ENCODE results near the gene FPR1. TPM values are rescaled to one million over a fixed set of nuclear protein-coding genes. Genes with fewer than 3 reads are reported as not detected.

FPR1 gene
- total RNA-seq, 1 donor from 2014 or later = 0.49 TPM

DNA sequence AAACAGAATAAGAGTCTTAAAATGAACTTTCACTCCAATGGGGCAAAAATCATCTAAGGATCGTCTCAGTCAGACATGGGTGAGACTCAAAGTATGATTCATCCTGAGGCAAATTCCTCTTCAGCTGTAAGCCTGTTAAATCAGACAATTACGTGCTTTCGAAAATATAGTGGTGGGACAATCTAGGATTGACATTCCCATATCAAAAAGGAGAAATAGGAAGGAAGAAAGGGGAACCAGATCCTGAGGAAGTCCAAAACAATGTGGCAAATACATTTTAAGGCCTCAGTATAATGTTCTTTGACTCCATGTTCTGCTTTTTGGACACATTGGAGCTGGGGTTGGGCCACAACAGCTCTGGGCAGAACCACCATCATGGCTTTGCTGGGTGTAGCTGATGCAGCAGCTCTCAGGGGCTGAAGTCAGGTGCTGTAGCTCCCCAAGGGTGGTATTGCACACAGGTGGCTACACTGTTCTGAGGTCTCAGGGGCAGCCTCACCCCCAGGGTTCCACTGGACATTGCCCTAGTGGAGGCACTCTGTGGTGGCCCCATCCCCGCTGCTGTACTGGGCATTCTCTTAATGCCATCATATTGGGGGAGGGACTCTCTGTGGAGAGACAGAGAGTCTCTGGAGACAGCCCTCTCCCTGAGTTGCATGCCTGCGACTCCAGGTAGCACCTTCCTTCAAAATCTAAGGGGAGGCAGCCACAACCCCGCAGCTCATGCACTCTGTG is 37.5 kb upstream of the FPR1 start:
- CTCF ChIA-PET = no interaction called here
- H3K27ac Mint-ChIP-seq = no peak overlapping the region
- ATAC-seq (ENCODE audit: low read depth) (no peak), DNase-seq (no peak)
- peaks cover 4% of the 10 kb centered on the region for H3K4me1 Mint-ChIP-seq
- POLR2A ChIA-PET = no interaction called here
- peaks cover 10% of the 10 kb centered on the region for H3K9me3 Mint-ChIP-seq
- intact Hi-C loops (cut with micrococcal nuclease) = no loop called here
- peaks cover 6% of the 10 kb centered on the region for H3K27me3 Mint-ChIP-seq
- TF ChIP-seq, protein P1, sequence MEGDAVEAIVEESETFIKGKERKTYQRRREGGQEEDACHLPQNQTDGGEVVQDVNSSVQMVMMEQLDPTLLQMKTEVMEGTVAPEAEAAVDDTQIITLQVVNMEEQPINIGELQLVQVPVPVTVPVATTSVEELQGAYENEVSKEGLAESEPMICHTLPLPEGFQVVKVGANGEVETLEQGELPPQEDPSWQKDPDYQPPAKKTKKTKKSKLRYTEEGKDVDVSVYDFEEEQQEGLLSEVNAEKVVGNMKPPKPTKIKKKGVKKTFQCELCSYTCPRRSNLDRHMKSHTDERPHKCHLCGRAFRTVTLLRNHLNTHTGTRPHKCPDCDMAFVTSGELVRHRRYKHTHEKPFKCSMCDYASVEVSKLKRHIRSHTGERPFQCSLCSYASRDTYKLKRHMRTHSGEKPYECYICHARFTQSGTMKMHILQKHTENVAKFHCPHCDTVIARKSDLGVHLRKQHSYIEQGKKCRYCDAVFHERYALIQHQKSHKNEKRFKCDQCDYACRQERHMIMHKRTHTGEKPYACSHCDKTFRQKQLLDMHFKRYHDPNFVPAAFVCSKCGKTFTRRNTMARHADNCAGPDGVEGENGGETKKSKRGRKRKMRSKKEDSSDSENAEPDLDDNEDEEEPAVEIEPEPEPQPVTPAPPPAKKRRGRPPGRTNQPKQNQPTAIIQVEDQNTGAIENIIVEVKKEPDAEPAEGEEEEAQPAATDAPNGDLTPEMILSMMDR (IDR thresholded peaks at IDR 0.05) = no peak
- no peak overlapping the region for H3K4me3 Mint-ChIP-seq
- H3K36me3 Mint-ChIP-seq (ENCODE audit: low read depth) = no peaks in the 10 kb centered on the region

DNA sequence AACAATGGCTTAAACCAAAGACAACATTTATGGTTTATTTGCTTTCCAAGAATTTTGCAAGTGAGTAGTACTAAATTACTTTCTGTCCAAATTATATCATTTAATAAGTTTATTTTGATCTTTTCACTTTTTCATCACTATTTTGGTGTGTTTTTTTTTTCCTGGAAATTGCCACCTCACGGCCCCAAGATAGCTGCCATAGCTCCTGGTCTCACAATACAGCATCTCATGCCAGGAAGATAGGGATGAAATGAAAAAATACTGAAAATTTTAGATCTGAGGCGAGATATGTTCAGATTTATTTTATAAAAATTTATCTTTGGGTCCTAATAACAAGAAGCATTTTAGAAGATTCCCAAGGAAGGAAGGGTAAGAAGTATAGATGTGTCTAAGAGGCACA is 36.4 kb upstream of the FPR1 start:
- ATAC-seq (ENCODE audit: low read depth) (no peak), DNase-seq (no peak)
- intact Hi-C loops (cut with micrococcal nuclease) = no loop called here
- POLR2A ChIA-PET = no interaction called here
- CTCF ChIA-PET = no interaction called here
- H3K27ac Mint-ChIP-seq = no peak overlapping the region
- peaks cover 6% of the 10 kb centered on the region for H3K9me3 Mint-ChIP-seq
- no peak overlapping the region for H3K4me3 Mint-ChIP-seq
- H3K4me1 Mint-ChIP-seq = peaks cover 4% of the 10 kb centered on the region
- TF ChIP-seq, protein P1 (IDR thresholded peaks at IDR 0.05) = no peak
- H3K27me3 Mint-ChIP-seq = peaks cover 4% of the 10 kb centered on the region
- H3K36me3 Mint-ChIP-seq (ENCODE audit: low read depth) = no peaks in the 10 kb centered on the region

GRCh38 chr19:51786646-51787494 is 35.2 kb upstream of the FPR1 start:
- CTCF ChIA-PET = no interaction called here
- Mint-ChIP-seq H3K9me3 (peaks cover 3% of the 10 kb centered on the region), H3K36me3 (ENCODE audit: low read depth) (no peaks in the 10 kb centered on the region), H3K4me1 (peaks cover 4% of the 10 kb centered on the region), H3K4me3 (no peak overlapping the region), H3K27me3 (peaks cover 6% of the 10 kb centered on the region), H3K27ac (no peak overlapping the region)
- TF ChIP-seq, protein P1 (IDR thresholded peaks at IDR 0.05) = no peak
- intact Hi-C loops (cut with micrococcal nuclease) = no loop called here
- POLR2A ChIA-PET = no interaction called here
- ATAC-seq (ENCODE audit: low read depth) (no peak), DNase-seq (no peak)

- H3K4me3 Mint-ChIP-seq = no peak overlapping the region
- TF ChIP-seq, protein P1 (IDR thresholded peaks at IDR 0.05) = no peak
- DNase-seq (no peak), ATAC-seq (ENCODE audit: low read depth) (peak; percentile 76)
- ChIA-PET CTCF (no interaction called here), POLR2A (no interaction called here)
- peaks cover 4% of the 10 kb centered on the region for H3K4me1 Mint-ChIP-seq
- intact Hi-C loops (cut with micrococcal nuclease) = no loop called here
- H3K27me3 Mint-ChIP-seq = peaks cover 12% of the 10 kb centered on the region
- no peaks in the 10 kb centered on the region for H3K36me3 Mint-ChIP-seq (ENCODE audit: low read depth)
- H3K9me3 Mint-ChIP-seq = peaks cover 3% of the 10 kb centered on the region
- H3K27ac Mint-ChIP-seq = no peak overlapping the region
These were observed 33.4 kb upstream of the FPR1 start for GRCh38 chr19:51784922-51785690.

Measured in activated B cell treated with CpG ODN at 0.5 μM for 24 hours (primary cell).